BE2C (cell line): Measurements from ENCODE around the gene DDI2.

Experiments used
- DNase-seq: peaks from one replicate; pipeline ENCODE4 v3.0.0-alpha.2; 2020
- H3K27me3 ChIP-seq: fragments of 250-450 bp; sonication (Bioruptor Pico); 2 replicates; pipeline ENCODE4 v1.5.1; 2020; ENCODE audit warnings: mild to moderate bottlenecking
- H3K36me3 ChIP-seq: fragments of 250-450 bp; sonication (Bioruptor Pico); 2 replicates; pipeline ENCODE4 v1.5.1; 2020; ENCODE audit warnings: mild to moderate bottlenecking
- H3K4me1 ChIP-seq: fragments of 250-450 bp; sonication (Bioruptor Pico); 2 replicates; pipeline ENCODE4 v1.5.1; 2020
- H3K4me3 ChIP-seq: 2 replicates; pipeline ENCODE4 v1.5.1; 2011; ENCODE audit warnings: low read depth, low read length
- H3K9me3 ChIP-seq: fragments of 250-450 bp; sonication (Bioruptor Pico); 2 replicates; pipeline ENCODE4 v1.5.1; 2020
- TF ChIP-seq, protein P1 (sequence below): IDR thresholded peaks from 2 replicates; pipeline ENCODE4 v1.5.1; 2012; ENCODE audit warnings: mild to moderate bottlenecking, low read depth, low read length

Gene DDI2

DNA sequence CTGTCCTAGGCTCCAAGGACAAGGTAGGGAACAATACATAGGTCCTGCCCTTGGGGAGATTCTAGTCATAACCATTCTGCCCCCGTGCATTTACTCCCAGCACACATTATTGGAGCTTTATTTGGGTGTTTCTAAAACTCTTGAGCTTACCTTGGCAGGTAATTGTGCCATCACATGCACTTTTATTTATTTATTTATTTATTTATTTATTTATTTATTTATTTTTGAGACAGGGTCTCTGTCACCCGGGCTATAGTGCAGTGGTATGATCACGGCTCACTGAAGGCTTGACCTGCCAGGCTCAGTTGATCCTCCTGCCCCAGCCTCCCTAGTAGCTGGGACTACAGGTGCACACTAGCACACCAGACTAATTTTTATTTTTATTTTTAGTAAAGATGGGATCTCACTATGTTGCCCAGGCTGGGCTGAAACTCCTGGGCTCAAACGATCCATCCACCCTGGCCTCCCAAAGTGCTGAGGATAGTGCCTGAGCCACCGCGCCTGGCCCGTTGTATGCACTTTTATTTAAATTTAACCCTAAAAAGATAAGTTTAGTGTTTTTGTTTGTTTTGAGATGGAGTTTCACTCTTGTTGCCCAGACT is 41.6 kb upstream of the DDI2 start:
- no peaks in the 10 kb centered on the region for H3K27me3 ChIP-seq
- no peak for DNase-seq
- H3K9me3 ChIP-seq: no peaks in the 10 kb centered on the region
- H3K4me3 ChIP-seq: no peak overlapping the region
- no peaks in the 10 kb centered on the region for H3K36me3 ChIP-seq
- no peaks in the 10 kb centered on the region for H3K4me1 ChIP-seq
- TF ChIP-seq, protein P1, sequence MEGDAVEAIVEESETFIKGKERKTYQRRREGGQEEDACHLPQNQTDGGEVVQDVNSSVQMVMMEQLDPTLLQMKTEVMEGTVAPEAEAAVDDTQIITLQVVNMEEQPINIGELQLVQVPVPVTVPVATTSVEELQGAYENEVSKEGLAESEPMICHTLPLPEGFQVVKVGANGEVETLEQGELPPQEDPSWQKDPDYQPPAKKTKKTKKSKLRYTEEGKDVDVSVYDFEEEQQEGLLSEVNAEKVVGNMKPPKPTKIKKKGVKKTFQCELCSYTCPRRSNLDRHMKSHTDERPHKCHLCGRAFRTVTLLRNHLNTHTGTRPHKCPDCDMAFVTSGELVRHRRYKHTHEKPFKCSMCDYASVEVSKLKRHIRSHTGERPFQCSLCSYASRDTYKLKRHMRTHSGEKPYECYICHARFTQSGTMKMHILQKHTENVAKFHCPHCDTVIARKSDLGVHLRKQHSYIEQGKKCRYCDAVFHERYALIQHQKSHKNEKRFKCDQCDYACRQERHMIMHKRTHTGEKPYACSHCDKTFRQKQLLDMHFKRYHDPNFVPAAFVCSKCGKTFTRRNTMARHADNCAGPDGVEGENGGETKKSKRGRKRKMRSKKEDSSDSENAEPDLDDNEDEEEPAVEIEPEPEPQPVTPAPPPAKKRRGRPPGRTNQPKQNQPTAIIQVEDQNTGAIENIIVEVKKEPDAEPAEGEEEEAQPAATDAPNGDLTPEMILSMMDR: no peak

GRCh38 chr1:15577691-15578090 is 39.6 kb upstream of the DDI2 start:
- no peaks in the 10 kb centered on the region for H3K9me3 ChIP-seq
- TF ChIP-seq, protein P1: no peak
- H3K4me1 ChIP-seq: no peaks in the 10 kb centered on the region
- no peak for DNase-seq
- no peaks in the 10 kb centered on the region for H3K36me3 ChIP-seq
- no peaks in the 10 kb centered on the region for H3K27me3 ChIP-seq
- H3K4me3 ChIP-seq: no peak overlapping the region

DNA sequence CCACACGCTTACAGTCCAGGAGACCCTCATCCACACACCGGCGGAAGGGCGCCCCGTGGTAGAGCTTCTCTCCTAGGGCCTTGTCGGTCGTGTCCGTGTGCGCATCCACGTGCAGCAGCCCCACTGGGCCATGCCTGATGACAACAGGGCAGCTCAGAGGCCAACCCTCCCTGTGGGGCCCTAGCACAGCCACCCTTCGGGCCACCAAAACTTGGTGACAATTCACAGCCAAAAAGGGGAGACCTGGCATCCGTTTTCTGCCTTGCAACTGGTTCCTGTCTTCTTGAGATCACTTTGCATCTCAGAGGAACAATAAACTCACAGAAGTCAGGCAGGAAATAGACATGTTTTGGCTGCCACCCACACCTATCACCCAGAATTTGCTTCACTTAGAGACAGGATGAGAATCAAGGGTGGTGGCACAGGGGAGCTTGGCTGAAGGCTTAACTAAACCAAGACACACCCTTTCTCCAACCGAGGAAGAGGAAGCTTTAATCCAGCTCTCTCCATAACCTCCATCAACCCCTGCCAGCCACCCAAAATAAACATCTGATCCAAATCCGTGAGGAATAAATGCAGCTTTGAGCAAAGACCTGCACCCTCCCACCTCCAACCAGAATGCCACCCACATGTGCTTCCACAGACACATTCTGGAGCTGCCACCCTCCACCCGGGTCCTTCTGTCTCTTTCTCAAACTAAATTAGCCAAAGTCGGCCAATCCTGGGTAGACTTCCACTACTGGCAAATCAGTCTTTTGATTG is 38.2 kb upstream of the DDI2 start:
- TF ChIP-seq, protein P1: no peak
- H3K4me3 ChIP-seq: no peak overlapping the region
- no peaks in the 10 kb centered on the region for H3K9me3 ChIP-seq
- no peak for DNase-seq
- H3K4me1 ChIP-seq: no peaks in the 10 kb centered on the region
- H3K27me3 ChIP-seq: no peaks in the 10 kb centered on the region
- no peaks in the 10 kb centered on the region for H3K36me3 ChIP-seq

DNA sequence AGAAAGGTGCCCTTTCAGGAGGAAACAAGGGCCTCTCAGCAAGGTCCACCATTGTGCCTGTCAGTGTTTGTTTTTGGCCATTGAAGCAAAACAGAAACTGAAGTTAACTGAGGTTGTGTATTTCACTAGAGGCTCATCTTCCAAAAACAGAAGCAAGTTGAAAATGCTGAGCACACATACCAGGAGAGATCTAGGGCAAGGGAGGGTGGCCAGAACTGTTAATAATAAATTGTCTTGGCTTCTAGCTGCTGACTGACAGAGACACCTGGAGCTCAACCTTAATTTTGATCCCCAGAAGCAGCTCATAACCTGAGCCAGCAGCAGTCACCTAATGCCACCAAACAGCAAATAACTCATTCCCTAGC is 37.6 kb upstream of the DDI2 start:
- Histone ChIP-seq H3K27me3 (no peaks in the 10 kb centered on the region), H3K9me3 (no peaks in the 10 kb centered on the region), H3K4me1 (no peaks in the 10 kb centered on the region), H3K4me3 (no peak overlapping the region), H3K36me3 (no peaks in the 10 kb centered on the region)
- DNase-seq: no peak
- TF ChIP-seq, protein P1: no peak

- TF ChIP-seq, protein P1: no peak
- no peaks in the 10 kb centered on the region for H3K4me1 ChIP-seq
- no peaks in the 10 kb centered on the region for H3K27me3 ChIP-seq
- no peaks in the 10 kb centered on the region for H3K36me3 ChIP-seq
- H3K9me3 ChIP-seq: no peaks in the 10 kb centered on the region
- DNase-seq: no peak
- H3K4me3 ChIP-seq: no peak overlapping the region
These were observed 34.1 kb upstream of the DDI2 start for GRCh38 chr1:15583016-15583706.
